Astrocyte (in vitro differentiated cells and primary cell): ENCODE data around the gene WSCD1.

Experiments used
- CTCF ChIP-seq: IDR thresholded peaks from 2 replicates; pipeline ENCODE4 v1.5.1; 2011; ENCODE audit warnings: low read depth, mild to moderate bottlenecking, inconsistent platforms, low read length, moderate library complexity; ENCODE audit not compliant: insufficient read depth
- EZH2 ChIP-seq: IDR thresholded peaks from 2 replicates; pipeline ENCODE4 v1.6.1; 2012; ENCODE audit warnings: mild to moderate bottlenecking, low read length, inconsistent platforms; ENCODE audit not compliant: insufficient read depth

- TF ChIP-seq CTCF (no peak), EZH2 (no peak)
Measured at GRCh38 chr17:6172642-6173330, 102.6 kb downstream of the WSCD1 start.
